ENCODE measurements around the gene LARP4B.

The LARP4B gene

GRCh38 chr10:917416-917720, 14.1 kb downstream of the LARP4B start:
- H3K27ac ChIP-seq (ENCODE audit: extremely low read depth, low read depth, low read length) = 0 out of 2 replicates have a peak overlapping the region, but pooled peaks have one; percentile 6
- TF ChIP-seq SCRT1 (tag by site-specific recombination; IDR thresholded peaks at IDR 0.05; ENCODE audit: borderline replicate concordance) = 0 out of 2 replicates have a peak, but pooled peaks have one; percentile 18
- TF ChIP-seq, protein P1, sequence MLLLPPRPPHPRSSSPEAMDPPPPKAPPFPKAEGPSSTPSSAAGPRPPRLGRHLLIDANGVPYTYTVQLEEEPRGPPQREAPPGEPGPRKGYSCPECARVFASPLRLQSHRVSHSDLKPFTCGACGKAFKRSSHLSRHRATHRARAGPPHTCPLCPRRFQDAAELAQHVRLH (tag by site-specific recombination; IDR thresholded peaks at IDR 0.05) = 0 out of 2 replicates have a peak, but pooled peaks have one; percentile 21
- no peak for TF ChIP-seq ZSCAN4 (tag by site-specific recombination; IDR thresholded peaks at IDR 0.05)
- 0 out of 2 replicates have a peak, but pooled peaks have one; percentile 3 for TF ChIP-seq FEZF1 (tag by site-specific recombination; IDR thresholded peaks at IDR 0.05)
- H3K36me3 ChIP-seq (ENCODE audit: control insufficient read depth in 2 of 2, insufficient read depth in 1 of 2, low read length in 2 of 2) = peaks cover 0 to 4% of the 10 kb centered on the region in 2 experiments; a peak in 2 of 3 replicates
- ChIA-PET POLR2A (no interaction called here), CTCF (no interaction called here)
- H3K4me3 ChIP-seq (ENCODE audit: low read depth, low read length) = no peak overlapping the region
- no peaks in the 10 kb centered on the region for H3K9me3 ChIP-seq (ENCODE audit: control insufficient read depth, insufficient read depth, low read depth, low read length)
- H3K4me1 ChIP-seq (ENCODE audit: control insufficient read depth, insufficient read depth, low read length) = peaks cover 11% of the 10 kb centered on the region; the same call in 1 of the 2 replicates

DNA sequence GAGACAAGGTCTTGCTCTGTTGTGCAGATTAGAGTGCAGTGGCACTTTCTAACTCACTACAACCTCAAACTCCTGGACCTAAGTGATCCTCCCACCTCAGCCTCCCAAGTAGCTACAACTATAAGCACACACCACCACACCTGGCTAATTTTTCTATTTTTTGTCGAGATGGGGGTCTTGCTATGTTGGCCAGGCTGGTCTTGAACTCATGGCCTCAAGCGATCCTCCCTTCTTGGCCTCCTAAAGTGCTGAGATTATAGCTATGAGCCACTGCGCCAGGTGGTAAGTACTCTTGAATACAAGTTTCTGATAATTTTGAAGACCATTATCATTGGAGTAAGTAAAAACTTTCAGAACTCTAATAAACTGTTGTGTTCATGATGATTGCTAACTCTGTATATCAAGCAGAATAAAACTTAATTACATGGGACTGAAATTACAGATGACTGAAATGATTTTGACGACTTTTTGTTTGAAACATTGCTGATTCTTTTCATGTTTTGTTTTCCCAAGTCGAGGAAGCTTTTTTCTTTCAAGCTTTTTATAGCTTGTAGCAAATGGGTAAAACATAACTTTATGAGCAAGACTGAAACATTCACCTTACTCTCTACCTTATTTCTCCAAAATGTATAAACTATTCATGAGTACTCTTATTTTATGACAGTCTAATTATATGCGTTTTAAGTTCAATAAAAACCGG, 14.6 kb downstream of the LARP4B start:
- CTCF ChIA-PET = no interaction called here
- POLR2A ChIA-PET = no interaction called here
- H3K36me3 ChIP-seq (ENCODE audit: control insufficient read depth in 2 of 2, insufficient read depth in 1 of 2, low read length in 2 of 2) = peaks cover 0 to 1% of the 10 kb centered on the region in 2 experiments; a peak in 2 of 3 replicates
- no peak overlapping the region for H3K4me3 ChIP-seq (ENCODE audit: low read depth, low read length)
- H3K27ac ChIP-seq (ENCODE audit: extremely low read depth, low read depth, low read length) = no peak overlapping the region
- H3K9me3 ChIP-seq (ENCODE audit: control insufficient read depth, insufficient read depth, low read depth, low read length) = no peaks in the 10 kb centered on the region
- TF ChIP-seq FEZF1 (tag by site-specific recombination; IDR thresholded peaks at IDR 0.05) = peak; percentile 23; the same call in 1 of the 2 replicates
- TF ChIP-seq TRIM28 (IDR thresholded peaks at IDR 0.05; ENCODE audit: borderline replicate concordance, low read length) = no peak
- TF ChIP-seq, protein P2, sequence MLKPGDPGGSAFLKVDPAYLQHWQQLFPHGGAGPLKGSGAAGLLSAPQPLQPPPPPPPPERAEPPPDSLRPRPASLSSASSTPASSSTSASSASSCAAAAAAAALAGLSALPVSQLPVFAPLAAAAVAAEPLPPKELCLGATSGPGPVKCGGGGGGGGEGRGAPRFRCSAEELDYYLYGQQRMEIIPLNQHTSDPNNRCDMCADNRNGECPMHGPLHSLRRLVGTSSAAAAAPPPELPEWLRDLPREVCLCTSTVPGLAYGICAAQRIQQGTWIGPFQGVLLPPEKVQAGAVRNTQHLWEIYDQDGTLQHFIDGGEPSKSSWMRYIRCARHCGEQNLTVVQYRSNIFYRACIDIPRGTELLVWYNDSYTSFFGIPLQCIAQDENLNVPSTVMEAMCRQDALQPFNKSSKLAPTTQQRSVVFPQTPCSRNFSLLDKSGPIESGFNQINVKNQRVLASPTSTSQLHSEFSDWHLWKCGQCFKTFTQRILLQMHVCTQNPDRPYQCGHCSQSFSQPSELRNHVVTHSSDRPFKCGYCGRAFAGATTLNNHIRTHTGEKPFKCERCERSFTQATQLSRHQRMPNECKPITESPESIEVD (tag by site-specific recombination; IDR thresholded peaks at IDR 0.05) = peak; percentile 92
- TF ChIP-seq ZNF121 (tag by site-specific recombination; IDR thresholded peaks at IDR 0.05) = peak; percentile 97
- TF ChIP-seq SP7 (tag by site-specific recombination; IDR thresholded peaks at IDR 0.05) = peak; percentile 62
- H3K4me1 ChIP-seq (ENCODE audit: control insufficient read depth, insufficient read depth, low read length) = peaks cover 11% of the 10 kb centered on the region; the same call in 1 of the 2 replicates

DNA sequence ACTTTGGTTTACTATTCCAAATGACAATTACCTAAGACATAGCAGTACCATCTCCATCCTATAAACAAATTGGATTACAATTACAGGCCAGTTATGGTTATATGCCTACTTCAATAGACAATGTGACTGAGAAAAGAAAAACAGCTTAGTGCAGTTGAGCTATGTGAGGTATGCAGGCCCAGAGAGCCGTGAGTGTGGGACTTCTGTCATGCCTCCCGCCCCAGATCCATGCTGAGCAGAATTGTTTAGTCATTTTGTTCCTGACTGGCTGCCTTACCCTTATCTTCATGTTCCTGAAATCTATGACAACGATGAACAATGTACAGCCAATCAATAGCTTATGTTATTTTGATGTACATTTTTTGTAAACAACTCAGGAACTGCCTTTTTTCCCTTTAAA, 21.7 kb downstream of the LARP4B start:
- ChIA-PET POLR2A (no interaction called here), CTCF (interaction anchor here (0.6 to 0.7 kb wide), 2 partner anchors 449 to 765 kb away, joined by 3 to 5 read pairs; no protein-coding TSS in a partner anchor)
- H3K9me3 ChIP-seq (ENCODE audit: control insufficient read depth, insufficient read depth, low read depth, low read length) = no peaks in the 10 kb centered on the region
- peaks cover 7 to 27% of the 10 kb centered on the region in 2 experiments; a peak in 2 of 3 replicates for H3K36me3 ChIP-seq (ENCODE audit: control insufficient read depth in 2 of 2, insufficient read depth in 1 of 2, low read length in 2 of 2)
- TF ChIP-seq ZNF571 (tag by site-specific recombination; IDR thresholded peaks at IDR 0.05) (no peak), ZNF600 (tag by site-specific recombination; IDR thresholded peaks at IDR 0.05) (peak; percentile 72; the same call in 1 of the 2 replicates)
- no peaks in the 10 kb centered on the region for H3K4me1 ChIP-seq (ENCODE audit: control insufficient read depth, insufficient read depth, low read length)
- no peak overlapping the region for H3K4me3 ChIP-seq (ENCODE audit: low read depth, low read length)
- no peak overlapping the region for H3K27ac ChIP-seq (ENCODE audit: extremely low read depth, low read depth, low read length)

DNA sequence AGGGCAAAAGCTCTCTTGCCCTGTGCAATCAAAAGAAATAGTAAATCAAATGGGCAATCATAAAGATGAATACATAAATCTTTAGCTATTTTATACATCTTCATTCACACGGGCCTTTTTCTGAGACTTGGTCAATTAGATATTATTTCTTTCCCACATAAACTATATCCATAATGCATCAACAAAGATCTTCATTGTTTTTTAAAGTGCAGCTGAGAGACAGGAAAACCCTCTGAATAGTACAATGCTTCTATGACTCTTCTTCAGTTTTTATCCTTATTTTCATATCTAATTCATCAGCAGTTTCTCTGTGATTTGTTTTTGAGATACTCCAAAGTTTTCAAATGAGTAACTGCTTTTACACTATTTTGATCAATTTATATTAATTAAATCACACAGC, 25.5 kb downstream of the LARP4B start:
- Histone ChIP-seq H3K4me1 (ENCODE audit: control insufficient read depth, insufficient read depth, low read length) (no peaks in the 10 kb centered on the region), H3K36me3 (ENCODE audit: control insufficient read depth in 2 of 2, insufficient read depth in 1 of 2, low read length in 2 of 2) (peaks cover 7 to 21% of the 10 kb centered on the region in 2 experiments; a peak in 2 of 3 replicates)
- CTCF ChIA-PET = no interaction called here

More for the DNA sequence above, 25.5 kb downstream of the LARP4B start:
- Histone ChIP-seq H3K27ac (ENCODE audit: extremely low read depth, low read depth, low read length) (no peak overlapping the region), H3K9me3 (ENCODE audit: control insufficient read depth, insufficient read depth, low read depth, low read length) (no peaks in the 10 kb centered on the region), H3K4me3 (ENCODE audit: low read depth, low read length) (no peak overlapping the region)
- TF ChIP-seq ZNF211 (tag by site-specific recombination; IDR thresholded peaks at IDR 0.05; ENCODE audit: low read depth) (no peak), ZSCAN23 (tag by site-specific recombination; IDR thresholded peaks at IDR 0.05) (no peak)
- TF ChIP-seq, protein P2 (tag by site-specific recombination; IDR thresholded peaks at IDR 0.05) = no peak
- POLR2A ChIA-PET = interaction anchor here (0.8 to 1.6 kb wide), 2 partner anchors 9 to 143 kb away, joined by 3 to 4 read pairs; partner anchors contain the start of gene IDI1
